SU-DHL-6 (cell line): ENCODE data around the gene TMPRSS9.
A peak's percentile ranks its signal among the peaks of the same experiment; 100 is the strongest.
"Not testable (repeated sequence)": the region's sequence is repeated elsewhere in the genome, so short reads cannot be mapped to it uniquely, and the experiment has no call there.

ENCODE experiments used
- H2AFZ ChIP-seq: fragments of 200-600 bp; sonication (generic); 2 replicates; pipeline ENCODE4 v1.6.1; 2014; ENCODE audit warnings: low read depth, mild to moderate bottlenecking, moderate library complexity, mixed read lengths, antibody characterized with exemption, low read length; ENCODE audit not compliant: severe bottlenecking
- H3F3A ChIP-seq: fragments of 200-600 bp; shearing (Covaris generic); 2 replicates; pipeline ENCODE4 v1.6.0; 2016; ENCODE audit warnings: antibody characterized with exemption, mild to moderate bottlenecking; ENCODE audit not compliant: insufficient read depth
- H3K27ac ChIP-seq: fragments of 200-600 bp; sonication (generic); 2 replicates; pipeline ENCODE4 v1.5.1; 2016; ENCODE audit warnings: low read depth, mild to moderate bottlenecking, low read length, moderate library complexity, mixed read lengths
- H3K27me3 ChIP-seq: fragments of 200-600 bp; sonication (generic), shearing (Covaris generic); 2 replicates; pipeline ENCODE4 v1.6.0; 2014; ENCODE audit warnings: mild to moderate bottlenecking, low read length
- H3K36me3 ChIP-seq: fragments of 200-600 bp; sonication (generic); 2 replicates; pipeline ENCODE4 v1.6.1; 2014; ENCODE audit warnings: mild to moderate bottlenecking, low read length, mixed read lengths
- H3K4me2 ChIP-seq: fragments of 300-600, 200-600 bp; shearing (Covaris generic), sonication (generic); 2 replicates; pipeline ENCODE4 v1.6.0; 2014; ENCODE audit warnings: low read length, low read depth, mild to moderate bottlenecking; ENCODE audit not compliant: poor library complexity, severe bottlenecking
- H3K4me3 ChIP-seq: fragments of 200-600 bp; sonication (generic); 2 replicates; pipeline ENCODE4 v1.5.1; 2014; ENCODE audit warnings: antibody characterized with exemption, low read length, mild to moderate bottlenecking, mixed read lengths; ENCODE audit not compliant: insufficient read depth, poor library complexity, severe bottlenecking
- H3K79me2 ChIP-seq: fragments of 200-600 bp; sonication (generic); 2 replicates; pipeline ENCODE4 v1.6.1; 2014; ENCODE audit warnings: mild to moderate bottlenecking, low read length, moderate library complexity; ENCODE audit not compliant: insufficient read depth
- H3K9ac ChIP-seq: fragments of 200-600 bp; sonication (generic); 2 replicates; pipeline ENCODE4 v1.7.0; 2014; ENCODE audit warnings: mild to moderate bottlenecking, low read length
- H3K9me2 ChIP-seq: fragments of 200-600 bp; sonication (generic); replicated peaks from 2 replicates; pipeline ENCODE4 v1.6.1; 2014; ENCODE audit warnings: low read length; ENCODE audit not compliant: insufficient read depth
- H3K9me3 ChIP-seq: fragments of 200-600 bp; sonication (generic); 2 replicates; pipeline ENCODE4 v1.6.1; 2014; ENCODE audit warnings: low read length, mixed read lengths; ENCODE audit not compliant: insufficient read depth
- H4K20me1 ChIP-seq: fragments of 200-600 bp; sonication (generic); 2 replicates; pipeline ENCODE4 v1.6.1; 2014; ENCODE audit warnings: low read depth, mild to moderate bottlenecking, antibody characterized with exemption, low read length, moderate library complexity, mixed read lengths
- EZH2phosphoT487 ChIP-seq: fragments of 200-600 bp; sonication (generic), shearing (Covaris generic); conservative IDR thresholded peaks from 2 replicates; pipeline ENCODE4 v1.6.1; 2018; ENCODE audit warnings: mild to moderate bottlenecking, antibody characterized with exemption, low read length, moderate library complexity, mixed read lengths
- TF ChIP-seq, protein P1 (sequence below): fragments of 200-600 bp; sonication (generic); IDR thresholded peaks from one replicate; pipeline ENCODE4 v1.5.1; 2017; ENCODE audit warnings: antibody characterized with exemption, mild to moderate bottlenecking, low read length, moderate library complexity; ENCODE audit not compliant: insufficient read depth, poor library complexity, severe bottlenecking

The TMPRSS9 gene

GRCh38 chr19:2391118-2391725 lies 31.2 kb downstream of the TMPRSS9 start:
- Histone ChIP-seq H3K36me3 (no peaks in the 10 kb centered on the region), H4K20me1 (no peaks in the 10 kb centered on the region), H3K27me3 (no peaks in the 10 kb centered on the region), H3K9me3 (no peaks in the 10 kb centered on the region), H3K9ac (no peak overlapping the region), H3K4me3 (no peak overlapping the region), H3K27ac (no peak overlapping the region), H2AFZ (no peak overlapping the region), H3F3A (peaks cover 23% of the 10 kb centered on the region), H3K4me2 (no peak overlapping the region), H3K9me2 (no peaks in the 10 kb centered on the region), H3K79me2 (no peaks in the 10 kb centered on the region)
- no peak for TF ChIP-seq EZH2phosphoT487
- TF ChIP-seq, protein P1, sequence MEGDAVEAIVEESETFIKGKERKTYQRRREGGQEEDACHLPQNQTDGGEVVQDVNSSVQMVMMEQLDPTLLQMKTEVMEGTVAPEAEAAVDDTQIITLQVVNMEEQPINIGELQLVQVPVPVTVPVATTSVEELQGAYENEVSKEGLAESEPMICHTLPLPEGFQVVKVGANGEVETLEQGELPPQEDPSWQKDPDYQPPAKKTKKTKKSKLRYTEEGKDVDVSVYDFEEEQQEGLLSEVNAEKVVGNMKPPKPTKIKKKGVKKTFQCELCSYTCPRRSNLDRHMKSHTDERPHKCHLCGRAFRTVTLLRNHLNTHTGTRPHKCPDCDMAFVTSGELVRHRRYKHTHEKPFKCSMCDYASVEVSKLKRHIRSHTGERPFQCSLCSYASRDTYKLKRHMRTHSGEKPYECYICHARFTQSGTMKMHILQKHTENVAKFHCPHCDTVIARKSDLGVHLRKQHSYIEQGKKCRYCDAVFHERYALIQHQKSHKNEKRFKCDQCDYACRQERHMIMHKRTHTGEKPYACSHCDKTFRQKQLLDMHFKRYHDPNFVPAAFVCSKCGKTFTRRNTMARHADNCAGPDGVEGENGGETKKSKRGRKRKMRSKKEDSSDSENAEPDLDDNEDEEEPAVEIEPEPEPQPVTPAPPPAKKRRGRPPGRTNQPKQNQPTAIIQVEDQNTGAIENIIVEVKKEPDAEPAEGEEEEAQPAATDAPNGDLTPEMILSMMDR: peak; percentile 50

GRCh38 chr19:2392366-2392765 lies 32.3 kb downstream of the TMPRSS9 start:
- Histone ChIP-seq H2AFZ (no peak overlapping the region), H3K79me2 (no peaks in the 10 kb centered on the region), H3K4me2 (no peak overlapping the region), H4K20me1 (no peaks in the 10 kb centered on the region), H3F3A (peaks cover 23% of the 10 kb centered on the region), H3K9ac (no peak overlapping the region), H3K27me3 (no peaks in the 10 kb centered on the region), H3K9me2 (no peaks in the 10 kb centered on the region), H3K4me3 (no peak overlapping the region), H3K9me3 (no peaks in the 10 kb centered on the region), H3K36me3 (no peaks in the 10 kb centered on the region), H3K27ac (peak overlapping the region; percentile 21)
- TF ChIP-seq, protein P1: no peak
- no peak for TF ChIP-seq EZH2phosphoT487

- H3K4me2 ChIP-seq, H4K20me1 ChIP-seq, H3K4me3 ChIP-seq, H3K9me3 ChIP-seq, H2AFZ ChIP-seq, H3K27me3 ChIP-seq, H3K36me3 ChIP-seq, H3K27ac ChIP-seq, H3K9ac ChIP-seq, H3K9me2 ChIP-seq, H3K79me2 ChIP-seq: not testable (repeated sequence)
- H3F3A ChIP-seq: peaks cover 23% of the 10 kb centered on the region
Measured at GRCh38 chr19:2392899-2393298, 32.8 kb downstream of the TMPRSS9 start.

DNA sequence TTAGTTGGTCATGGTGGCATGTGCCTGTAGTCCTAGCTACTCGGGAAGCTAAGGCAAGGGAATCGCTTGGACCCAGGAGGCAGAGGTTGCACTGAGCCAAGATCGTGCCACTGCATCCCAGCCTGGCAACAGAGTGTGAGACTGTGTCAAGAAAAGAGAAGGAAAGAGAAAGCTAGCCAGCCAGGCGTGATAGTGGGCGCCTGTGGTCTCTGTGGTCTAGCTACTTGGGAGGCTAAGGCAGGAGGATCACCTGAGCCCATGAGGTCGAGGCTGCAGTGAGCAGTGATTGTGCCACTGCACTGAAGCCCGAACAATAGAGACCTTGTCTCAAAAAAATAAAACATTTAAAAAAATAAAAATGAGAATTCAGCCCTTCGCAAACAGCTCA lies 34.0 kb downstream of the TMPRSS9 start:
- no peaks in the 10 kb centered on the region for H3K9me2 ChIP-seq
- H3K36me3 ChIP-seq: no peaks in the 10 kb centered on the region
- H3K4me3 ChIP-seq: peak overlapping the region; percentile 46
- peak overlapping the region; percentile 70 for H3K4me2 ChIP-seq
- H2AFZ ChIP-seq: peak overlapping the region; percentile 50
- H3K79me2 ChIP-seq: no peaks in the 10 kb centered on the region
- no peaks in the 10 kb centered on the region for H3K27me3 ChIP-seq
- no peaks in the 10 kb centered on the region for H4K20me1 ChIP-seq
- TF ChIP-seq EZH2phosphoT487: no peak
- TF ChIP-seq, protein P1: no peak
- H3K9ac ChIP-seq: peak overlapping the region; percentile 47
- peak overlapping the region; percentile 78 for H3K27ac ChIP-seq
- H3K9me3 ChIP-seq: no peaks in the 10 kb centered on the region
- peaks cover 23% of the 10 kb centered on the region for H3F3A ChIP-seq
